ENCODE measurements around the gene C1orf210. TPM values are rescaled to one million over a fixed set of nuclear protein-coding genes. Genes with fewer than 3 reads are reported as not detected.

C1orf210 gene
- total and polyA plus RNA-seq, 9 of the 15 experiments (the other 6 are each of a cell fraction or from before 2014, with no cell fraction given): 0.21 TPM; not detected in 8

DNA sequence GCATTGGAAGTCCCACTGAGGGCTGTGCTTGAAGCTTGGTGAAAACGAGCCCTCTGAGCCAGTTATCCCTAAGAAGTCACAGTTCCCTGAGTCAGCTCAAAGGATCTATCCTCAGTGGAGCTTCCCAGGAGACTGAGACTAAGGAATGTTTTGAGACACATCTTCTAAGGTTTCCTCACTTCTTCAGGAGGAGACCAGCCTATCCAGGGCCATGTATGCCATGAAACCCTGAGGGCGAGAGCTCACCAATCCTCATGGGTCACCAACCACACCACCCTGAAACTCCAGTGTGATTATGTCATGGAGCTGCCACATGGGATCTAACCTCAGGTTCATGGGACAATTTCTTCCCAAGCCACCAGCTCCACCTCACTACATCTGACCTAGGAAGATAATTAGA, 7.8 kb upstream of the C1orf210 start:
- H3K36me3 ChIP-seq (ENCODE audit: control insufficient read depth, insufficient read depth, low read length): no peaks in the 10 kb centered on the region
- peaks cover 47 to 52% of the 10 kb centered on the region in 2 experiments for H3K27me3 ChIP-seq (ENCODE audit: control insufficient read depth in 2 of 2, insufficient read depth in 2 of 2, low read length in 2 of 2)
- ATAC-seq (no peak), DNase-seq (ENCODE audit: extremely low read depth in 1 of 4, low spot score in 3 of 4) (no peak), FAIRE-seq (no peak)
- ChIA-PET POLR2A (interaction anchor here (0.5 to 1.1 kb wide), 3 partner anchors 10 to 269 kb away, joined by 3 to 4 read pairs (median 4); no protein-coding TSS in a partner anchor), CTCF (ENCODE audit: low intra/inter-chr PET ratio) (no interaction called here)
- no peaks in the 10 kb centered on the region for H3K9me3 ChIP-seq (replicated peaks; ENCODE audit: control insufficient read depth, insufficient read depth, low read depth, low read length)
- WGBS (ENCODE audit: insufficient coverage, low coverage, missing lambda C conversion rate): 5% methylated on average over 2 of the region's 2 CpGs
- no peak overlapping the region for H3K27ac ChIP-seq (ENCODE audit: extremely low read depth, low read depth, low read length)
- intact Hi-C loops (cut with micrococcal nuclease) (no loop called here), in situ Hi-C loops (cut with MboI) (no loop called here)
- H3K4me1 ChIP-seq (replicated peaks in 1 of 2; ENCODE audit: control insufficient read depth in 2 of 2, insufficient read depth in 2 of 2, low read length in 2 of 2): 0 out of 5 replicates have a peak, but pooled peaks cover 0 to 3% of the 10 kb centered on the region in 2 experiments
- no peak overlapping the region for H2AFZ ChIP-seq (ENCODE audit: low read depth, low read length)
- no peak overlapping the region for H3K4me2 ChIP-seq (ENCODE audit: insufficient read depth, low read length)
- H3K79me2 ChIP-seq (ENCODE audit: control insufficient read depth, insufficient read depth, low read length): no peaks in the 10 kb centered on the region
- H4K20me1 ChIP-seq (replicated peaks; ENCODE audit: control insufficient read depth, insufficient read depth, low read length): peaks cover 6% of the 10 kb centered on the region
- BruUV-seq (replicated peaks): no TSS peak
- TF ChIP-seq ZNF316 (IDR thresholded peaks at IDR 0.05): 0 out of 2 replicates have a peak, but pooled peaks have one; percentile 7
- TF ChIP-seq, protein P1, sequence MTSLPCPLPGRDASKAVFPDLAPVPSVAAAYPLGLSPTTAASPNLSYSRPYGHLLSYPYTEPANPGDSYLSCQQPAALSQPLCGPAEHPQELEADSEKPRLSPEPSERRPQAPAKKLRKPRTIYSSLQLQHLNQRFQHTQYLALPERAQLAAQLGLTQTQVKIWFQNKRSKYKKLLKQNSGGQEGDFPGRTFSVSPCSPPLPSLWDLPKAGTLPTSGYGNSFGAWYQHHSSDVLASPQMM (CRISPR knock-in tag; IDR thresholded peaks at IDR 0.05): no peak
- no peak overlapping the region for H3K4me3 ChIP-seq
- no peak overlapping the region for H3K9ac ChIP-seq (ENCODE audit: insufficient read depth in 1 of 2, low read depth in 2 of 2, low read length in 2 of 2)
- H3K9me1 ChIP-seq (ENCODE audit: control insufficient read depth, insufficient read depth, low read length): no peaks in the 10 kb centered on the region

DNA sequence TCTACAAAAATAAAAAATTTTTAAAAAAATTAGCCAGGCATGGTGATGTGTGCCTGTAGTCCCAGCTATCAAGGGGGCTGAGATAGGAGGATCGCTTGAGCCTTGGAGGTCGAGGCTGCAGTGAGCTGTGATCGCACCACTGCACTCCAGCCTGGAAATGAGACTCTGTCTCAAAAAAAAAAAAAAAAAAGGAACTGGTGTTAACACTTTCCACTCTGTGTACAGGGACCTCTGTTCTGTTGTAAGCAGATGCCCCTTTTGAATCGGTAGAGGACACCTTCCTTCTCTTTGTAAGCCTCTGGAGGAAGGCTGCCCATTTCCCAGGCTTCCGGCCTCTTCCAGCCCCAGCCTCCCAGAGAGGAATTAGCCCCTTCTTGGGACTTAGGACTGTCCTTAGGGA, 7.3 kb upstream of the C1orf210 start:
- intact Hi-C loops (cut with micrococcal nuclease): no loop called here
- CTCF ChIA-PET (ENCODE audit: low intra/inter-chr PET ratio): no interaction called here
- TF ChIP-seq CBX5 (IDR thresholded peaks at IDR 0.05; ENCODE audit: borderline replicate concordance, low read depth) (no peak), NCOR1 (IDR thresholded peaks at IDR 0.05) (no peak), SNRNP70 (optimal IDR thresholded peaks at IDR 0.05; ENCODE audit: low read depth, low read length) (no peak), CTBP1 (IDR thresholded peaks at IDR 0.05; ENCODE audit: borderline replicate concordance) (no peak), FOXA3 (CRISPR knock-in tag; conservative IDR thresholded peaks at IDR 0.05 in 1 of 2, IDR thresholded peaks at IDR 0.05 in 1 of 2) (no peak), ILK (tag; IDR thresholded peaks at IDR 0.05; ENCODE audit: borderline replicate concordance, low read depth) (no peak), TEAD4 (IDR thresholded peaks at IDR 0.05; ENCODE audit: low read length) (no peak), TEAD4 (CRISPR knock-in tag; IDR thresholded peaks at IDR 0.05; ENCODE audit: borderline replicate concordance) (no peak), ERF (CRISPR knock-in tag; IDR thresholded peaks at IDR 0.05) (no peak)
- TF ChIP-seq, protein P2, sequence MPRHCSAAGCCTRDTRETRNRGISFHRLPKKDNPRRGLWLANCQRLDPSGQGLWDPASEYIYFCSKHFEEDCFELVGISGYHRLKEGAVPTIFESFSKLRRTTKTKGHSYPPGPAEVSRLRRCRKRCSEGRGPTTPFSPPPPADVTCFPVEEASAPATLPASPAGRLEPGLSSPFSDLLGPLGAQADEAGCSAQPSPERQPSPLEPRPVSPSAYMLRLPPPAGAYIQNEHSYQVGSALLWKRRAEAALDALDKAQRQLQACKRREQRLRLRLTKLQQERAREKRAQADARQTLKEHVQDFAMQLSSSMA (CRISPR knock-in tag; IDR thresholded peaks at IDR 0.05): no peak
- TF ChIP-seq, protein P3, sequence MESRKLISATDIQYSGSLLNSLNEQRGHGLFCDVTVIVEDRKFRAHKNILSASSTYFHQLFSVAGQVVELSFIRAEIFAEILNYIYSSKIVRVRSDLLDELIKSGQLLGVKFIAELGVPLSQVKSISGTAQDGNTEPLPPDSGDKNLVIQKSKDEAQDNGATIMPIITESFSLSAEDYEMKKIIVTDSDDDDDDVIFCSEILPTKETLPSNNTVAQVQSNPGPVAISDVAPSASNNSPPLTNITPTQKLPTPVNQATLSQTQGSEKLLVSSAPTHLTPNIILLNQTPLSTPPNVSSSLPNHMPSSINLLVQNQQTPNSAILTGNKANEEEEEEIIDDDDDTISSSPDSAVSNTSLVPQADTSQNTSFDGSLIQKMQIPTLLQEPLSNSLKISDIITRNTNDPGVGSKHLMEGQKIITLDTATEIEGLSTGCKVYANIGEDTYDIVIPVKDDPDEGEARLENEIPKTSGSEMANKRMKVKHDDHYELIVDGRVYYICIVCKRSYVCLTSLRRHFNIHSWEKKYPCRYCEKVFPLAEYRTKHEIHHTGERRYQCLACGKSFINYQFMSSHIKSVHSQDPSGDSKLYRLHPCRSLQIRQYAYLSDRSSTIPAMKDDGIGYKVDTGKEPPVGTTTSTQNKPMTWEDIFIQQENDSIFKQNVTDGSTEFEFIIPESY (CRISPR knock-in tag; IDR thresholded peaks at IDR 0.05): no peak

More for the DNA sequence above, 7.3 kb upstream of the C1orf210 start:
- Histone ChIP-seq H3K4me1 (replicated peaks in 1 of 2; ENCODE audit: control insufficient read depth in 2 of 2, insufficient read depth in 2 of 2, low read length in 2 of 2) (0 out of 5 replicates have a peak, but pooled peaks cover 0 to 3% of the 10 kb centered on the region in 2 experiments), H3K79me2 (ENCODE audit: control insufficient read depth, insufficient read depth, low read length) (no peaks in the 10 kb centered on the region), H2AFZ (ENCODE audit: low read depth, low read length) (no peak overlapping the region), H4K20me1 (replicated peaks; ENCODE audit: control insufficient read depth, insufficient read depth, low read length) (peaks cover 6% of the 10 kb centered on the region), H3K9ac (ENCODE audit: insufficient read depth in 1 of 2, low read depth in 2 of 2, low read length in 2 of 2) (no peak overlapping the region), H3K9me1 (ENCODE audit: control insufficient read depth, insufficient read depth, low read length) (no peaks in the 10 kb centered on the region), H3K4me3 (no peak overlapping the region), H3K4me2 (ENCODE audit: insufficient read depth, low read length) (no peak overlapping the region), H3K27ac (ENCODE audit: extremely low read depth, low read depth, low read length) (no peak overlapping the region), H3K27me3 (ENCODE audit: control insufficient read depth in 2 of 2, insufficient read depth in 2 of 2, low read length in 2 of 2) (peaks cover 49 to 55% of the 10 kb centered on the region in 2 experiments), H3K36me3 (ENCODE audit: control insufficient read depth, insufficient read depth, low read length) (no peaks in the 10 kb centered on the region), H3K9me3 (replicated peaks; ENCODE audit: control insufficient read depth, insufficient read depth, low read depth, low read length) (no peaks in the 10 kb centered on the region)
- POLR2A ChIA-PET: interaction anchor here (0.6 to 1.2 kb wide), 3 partner anchors 13 to 36 kb away, joined by 3 to 4 read pairs (median 4); no protein-coding TSS in a partner anchor
- FAIRE-seq (no peak), ATAC-seq (no peak), DNase-seq (ENCODE audit: extremely low read depth in 1 of 4, low spot score in 3 of 4) (no peak)
- in situ Hi-C loops (cut with MboI): no loop called here
- no TSS peak for BruUV-seq (replicated peaks)
- WGBS (ENCODE audit: insufficient coverage, low coverage, missing lambda C conversion rate): 7% methylated on average over 5 of the region's 5 CpGs
